ENCODE data around the gene KSR2.

GRCh38 chr12:117664169-117664568 is 304.6 kb downstream of the KSR2 start:
- TF ChIP-seq CEBPZ (IDR thresholded peaks at IDR 0.05; ENCODE audit: low read depth, low read length) (no peak), ZNF274 (IDR thresholded peaks at IDR 0.05; ENCODE audit: insufficient read depth, insufficient read length) (no peak), FOS (IDR thresholded peaks at IDR 0.05; ENCODE audit: borderline replicate concordance, extremely low read depth, insufficient read length) (no peak), EZH2 (IDR thresholded peaks at IDR 0.05; ENCODE audit: borderline replicate concordance, control insufficient read depth, low read depth, low read length) (no peak), TARDBP (IDR thresholded peaks at IDR 0.05; ENCODE audit: borderline replicate concordance) (no peak)
- TF ChIP-seq, protein P1, sequence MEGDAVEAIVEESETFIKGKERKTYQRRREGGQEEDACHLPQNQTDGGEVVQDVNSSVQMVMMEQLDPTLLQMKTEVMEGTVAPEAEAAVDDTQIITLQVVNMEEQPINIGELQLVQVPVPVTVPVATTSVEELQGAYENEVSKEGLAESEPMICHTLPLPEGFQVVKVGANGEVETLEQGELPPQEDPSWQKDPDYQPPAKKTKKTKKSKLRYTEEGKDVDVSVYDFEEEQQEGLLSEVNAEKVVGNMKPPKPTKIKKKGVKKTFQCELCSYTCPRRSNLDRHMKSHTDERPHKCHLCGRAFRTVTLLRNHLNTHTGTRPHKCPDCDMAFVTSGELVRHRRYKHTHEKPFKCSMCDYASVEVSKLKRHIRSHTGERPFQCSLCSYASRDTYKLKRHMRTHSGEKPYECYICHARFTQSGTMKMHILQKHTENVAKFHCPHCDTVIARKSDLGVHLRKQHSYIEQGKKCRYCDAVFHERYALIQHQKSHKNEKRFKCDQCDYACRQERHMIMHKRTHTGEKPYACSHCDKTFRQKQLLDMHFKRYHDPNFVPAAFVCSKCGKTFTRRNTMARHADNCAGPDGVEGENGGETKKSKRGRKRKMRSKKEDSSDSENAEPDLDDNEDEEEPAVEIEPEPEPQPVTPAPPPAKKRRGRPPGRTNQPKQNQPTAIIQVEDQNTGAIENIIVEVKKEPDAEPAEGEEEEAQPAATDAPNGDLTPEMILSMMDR (IDR thresholded peaks at IDR 0.05 in 2 of 3, conservative IDR thresholded peaks at IDR 0.05 in 1 of 3; ENCODE audit: control insufficient read depth in 2 of 3, extremely low read depth in 1 of 3, insufficient read depth in 1 of 3, low read depth in 3 of 3, low read length in 3 of 3) = no peak
- TF ChIP-seq, protein P2, sequence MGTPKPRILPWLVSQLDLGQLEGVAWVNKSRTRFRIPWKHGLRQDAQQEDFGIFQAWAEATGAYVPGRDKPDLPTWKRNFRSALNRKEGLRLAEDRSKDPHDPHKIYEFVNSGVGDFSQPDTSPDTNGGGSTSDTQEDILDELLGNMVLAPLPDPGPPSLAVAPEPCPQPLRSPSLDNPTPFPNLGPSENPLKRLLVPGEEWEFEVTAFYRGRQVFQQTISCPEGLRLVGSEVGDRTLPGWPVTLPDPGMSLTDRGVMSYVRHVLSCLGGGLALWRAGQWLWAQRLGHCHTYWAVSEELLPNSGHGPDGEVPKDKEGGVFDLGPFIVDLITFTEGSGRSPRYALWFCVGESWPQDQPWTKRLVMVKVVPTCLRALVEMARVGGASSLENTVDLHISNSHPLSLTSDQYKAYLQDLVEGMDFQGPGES (IDR thresholded peaks at IDR 0.05) = no peak
- TF ChIP-seq, protein P3, sequence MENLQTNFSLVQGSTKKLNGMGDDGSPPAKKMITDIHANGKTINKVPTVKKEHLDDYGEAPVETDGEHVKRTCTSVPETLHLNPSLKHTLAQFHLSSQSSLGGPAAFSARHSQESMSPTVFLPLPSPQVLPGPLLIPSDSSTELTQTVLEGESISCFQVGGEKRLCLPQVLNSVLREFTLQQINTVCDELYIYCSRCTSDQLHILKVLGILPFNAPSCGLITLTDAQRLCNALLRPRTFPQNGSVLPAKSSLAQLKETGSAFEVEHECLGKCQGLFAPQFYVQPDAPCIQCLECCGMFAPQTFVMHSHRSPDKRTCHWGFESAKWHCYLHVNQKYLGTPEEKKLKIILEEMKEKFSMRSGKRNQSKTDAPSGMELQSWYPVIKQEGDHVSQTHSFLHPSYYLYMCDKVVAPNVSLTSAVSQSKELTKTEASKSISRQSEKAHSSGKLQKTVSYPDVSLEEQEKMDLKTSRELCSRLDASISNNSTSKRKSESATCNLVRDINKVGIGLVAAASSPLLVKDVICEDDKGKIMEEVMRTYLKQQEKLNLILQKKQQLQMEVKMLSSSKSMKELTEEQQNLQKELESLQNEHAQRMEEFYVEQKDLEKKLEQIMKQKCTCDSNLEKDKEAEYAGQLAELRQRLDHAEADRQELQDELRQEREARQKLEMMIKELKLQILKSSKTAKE (IDR thresholded peaks at IDR 0.05; ENCODE audit: low read depth, poor library complexity, severe bottlenecking) = no peak

All from GM12878 (cell line).